GM21515 (cell line): ENCODE results near the gene OR2C1.

Experiments used
- ATAC-seq: cut with Tn5 transposase; IDR thresholded peaks from one replicate; pipeline ENCODE4 v1.9.1; 2021; ENCODE audit not compliant: unreplicated experiment

Gene OR2C1

DNA sequence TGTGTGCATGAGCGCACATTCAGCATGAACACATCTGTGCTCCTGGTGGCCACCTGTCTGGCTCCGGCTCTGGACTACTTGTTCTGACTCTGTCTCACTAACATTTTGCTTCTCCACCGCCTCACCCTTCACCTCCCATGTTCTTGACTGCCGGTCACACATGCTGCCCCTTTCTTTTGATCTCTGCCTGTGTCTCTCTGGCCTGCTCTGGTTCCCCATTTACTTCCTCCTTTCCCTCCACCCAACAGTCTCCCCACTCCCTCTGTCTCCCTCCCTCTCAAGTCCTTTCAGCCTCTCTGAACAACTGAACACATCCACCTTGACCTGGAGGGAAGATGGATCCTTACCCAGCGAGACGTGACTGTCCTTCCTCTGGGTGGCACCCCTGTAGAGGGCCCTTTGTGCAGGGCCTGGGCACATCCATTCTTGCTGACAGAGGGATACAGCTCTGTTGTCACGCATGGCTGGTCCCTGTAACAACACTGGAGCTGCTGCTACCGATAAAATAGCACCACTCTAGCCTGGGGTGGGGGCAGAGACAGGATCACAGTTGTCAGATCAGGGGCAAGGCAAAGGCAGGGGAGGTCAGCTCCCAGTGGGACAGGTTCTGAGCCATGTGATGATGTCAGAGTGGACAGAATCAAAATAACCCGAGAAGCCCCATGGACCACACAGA is 34.1 kb downstream of the OR2C1 start:
- ATAC-seq: no peak

- ATAC-seq: no peak
Measured at GRCh38 chr16:3400446-3400778, 44.7 kb downstream of the OR2C1 start.

- ATAC-seq: peak; percentile 96
Measured at GRCh38 chr16:3400779-3401688, 45.3 kb downstream of the OR2C1 start, which contains the start of the genes ZNF174 and ZSCAN32. ZNF174 (plus strand) TSS chr16:3401215; CDS start chr16:3402005, 790 bp downstream. ZSCAN32 (minus strand) TSS chr16:3401004; CDS start chr16:3397557, 3,447 bp downstream.

GRCh38 chr16:3401719-3402397 is 46.2 kb downstream of the OR2C1 start:
- ATAC-seq: no peak
